ENCODE measurements around the gene P4HA2.

The P4HA2 gene

GRCh38 chr5:132264546-132265335 is 37.1 kb upstream of the P4HA2 start:
- no peak for DNase-seq (ENCODE audit: low read depth in 2 of 2, low spot score in 1 of 2)

DNA sequence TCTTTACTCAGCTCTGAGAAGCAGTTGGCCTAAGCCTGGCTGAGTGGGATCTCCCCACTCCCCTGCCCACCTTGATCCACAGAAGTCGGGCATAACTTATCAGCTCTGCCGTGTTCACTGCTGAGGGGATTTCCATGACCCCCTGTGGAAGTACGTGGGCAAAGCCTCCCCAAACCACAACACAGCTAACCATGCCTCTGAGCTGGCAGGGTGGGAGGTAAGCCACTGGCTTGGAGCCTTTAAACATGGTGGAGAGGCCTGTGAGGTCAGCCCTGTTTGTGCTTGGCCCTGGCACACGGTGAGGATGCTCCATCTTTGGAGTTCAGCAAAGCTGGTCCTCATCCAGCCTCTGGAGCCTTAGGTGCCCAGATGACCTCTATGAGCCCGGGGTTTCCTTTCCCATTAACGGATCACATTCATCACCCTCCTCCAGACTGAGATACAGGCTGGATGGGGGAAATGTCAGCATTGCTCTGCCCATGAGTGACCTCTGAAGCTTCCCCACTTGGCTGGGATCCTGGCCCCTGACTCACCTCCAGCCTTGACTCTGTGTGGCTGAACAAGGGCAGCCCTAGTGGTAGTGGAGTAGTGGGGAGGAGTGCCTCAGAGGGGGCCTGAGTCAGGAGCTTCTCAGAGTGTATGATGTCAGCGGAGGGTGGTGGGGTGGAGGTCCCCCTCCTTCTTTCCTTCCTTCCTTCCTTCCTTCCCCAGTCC is 36.1 kb upstream of the P4HA2 start:
- DNase-seq (ENCODE audit: low read depth in 2 of 2, low spot score in 1 of 2) = no peak

- DNase-seq (ENCODE audit: low read depth in 2 of 2, low spot score in 1 of 2) = no peak
These were observed 35.4 kb upstream of the P4HA2 start for GRCh38 chr5:132262882-132263547.

DNA sequence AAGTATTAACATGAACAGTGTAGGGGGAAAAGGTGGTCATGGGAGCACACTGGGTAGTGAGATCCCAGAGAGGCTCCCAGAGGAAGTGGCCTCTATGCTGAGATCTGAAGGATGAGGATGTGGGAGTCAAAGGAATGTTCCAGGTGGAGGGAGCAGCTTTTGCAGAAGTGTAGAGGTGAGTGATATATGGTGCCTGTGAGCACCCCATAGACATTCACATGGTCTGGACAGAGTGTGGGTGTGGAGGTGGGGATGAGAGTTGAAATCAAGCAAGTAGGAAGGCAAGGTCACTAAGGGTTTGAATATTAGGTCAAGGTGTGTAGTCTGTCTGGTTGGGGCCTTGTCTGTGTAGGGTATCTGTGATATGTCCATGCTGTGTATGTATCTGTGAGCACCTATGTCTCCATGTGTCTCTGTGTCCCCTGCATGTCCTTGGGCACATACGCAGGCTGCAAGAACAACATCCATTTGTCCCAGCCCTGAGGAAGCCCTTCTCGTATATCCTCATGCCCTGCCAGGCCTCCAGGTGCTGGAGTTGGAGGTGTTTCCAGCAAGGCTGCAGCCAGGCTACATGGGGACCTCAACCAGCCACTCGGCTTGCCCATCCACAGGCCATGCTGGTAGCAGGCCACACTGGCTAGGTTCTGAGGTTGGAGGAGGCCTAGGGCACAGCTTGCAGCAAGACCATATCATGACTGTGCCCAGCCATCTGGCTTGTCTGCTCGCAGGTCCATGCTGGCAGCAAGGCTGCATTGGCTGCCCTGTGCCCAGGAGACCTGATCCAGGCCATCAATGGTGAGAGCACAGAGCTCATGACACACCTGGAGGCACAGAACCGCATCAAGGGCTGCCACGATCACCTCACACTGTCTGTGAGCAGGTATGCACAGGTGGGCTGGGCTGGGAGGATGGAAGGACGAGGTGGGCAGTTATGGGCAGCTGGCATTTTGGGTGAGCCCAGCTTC is 34.5 kb upstream of the P4HA2 start:
- DNase-seq (ENCODE audit: low read depth in 2 of 2, low spot score in 1 of 2) = no peak

DNA sequence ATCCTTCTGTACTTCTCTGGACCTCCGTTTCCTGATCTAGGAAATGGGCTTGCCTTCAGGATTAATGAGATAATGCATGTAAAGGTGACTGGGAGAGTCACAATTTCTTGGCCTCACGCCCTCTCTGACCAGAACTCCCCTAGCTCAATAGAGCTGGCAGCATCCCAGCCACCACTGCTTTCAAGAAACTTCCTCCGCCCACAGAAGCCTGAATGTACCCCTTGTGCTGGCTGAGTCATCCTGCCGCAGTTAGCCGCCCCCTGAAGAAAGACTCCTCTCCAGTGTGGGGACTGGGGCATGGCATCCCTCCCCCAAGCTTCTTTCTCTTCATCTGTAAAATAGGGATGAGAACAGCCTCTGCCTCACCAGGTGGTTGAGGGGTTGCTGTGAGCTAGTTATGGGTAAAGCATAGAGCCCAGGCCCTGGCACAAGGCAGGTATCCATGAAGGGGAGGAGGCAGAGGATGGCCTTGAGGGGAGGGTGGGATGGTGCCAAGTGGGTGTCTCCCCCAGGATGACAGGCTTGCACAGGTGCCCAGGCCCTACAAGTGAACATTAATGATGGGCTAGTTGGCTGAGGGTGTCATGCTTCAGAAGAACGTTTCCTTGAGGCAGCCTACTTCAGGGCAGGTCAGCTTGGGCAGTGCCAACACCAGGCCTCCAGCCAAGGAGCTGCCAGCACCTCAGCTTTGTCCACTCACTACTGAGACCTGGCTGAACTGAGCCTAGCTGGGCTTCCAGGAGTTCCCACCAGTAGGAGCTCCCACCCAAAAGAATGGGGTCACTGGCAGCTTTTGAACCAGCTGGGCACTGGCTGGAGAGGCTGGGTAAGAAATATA is 33.3 kb upstream of the P4HA2 start:
- no peak for DNase-seq (ENCODE audit: low read depth in 2 of 2, low spot score in 1 of 2)

GRCh38 chr5:132260051-132260450 is 32.4 kb upstream of the P4HA2 start:
- DNase-seq (ENCODE audit: low read depth in 2 of 2, low spot score in 1 of 2) = no peak

- no peak for DNase-seq (ENCODE audit: low read depth in 2 of 2, low spot score in 1 of 2)
These were observed 31.6 kb upstream of the P4HA2 start for GRCh38 chr5:132259069-132259851.

DNA sequence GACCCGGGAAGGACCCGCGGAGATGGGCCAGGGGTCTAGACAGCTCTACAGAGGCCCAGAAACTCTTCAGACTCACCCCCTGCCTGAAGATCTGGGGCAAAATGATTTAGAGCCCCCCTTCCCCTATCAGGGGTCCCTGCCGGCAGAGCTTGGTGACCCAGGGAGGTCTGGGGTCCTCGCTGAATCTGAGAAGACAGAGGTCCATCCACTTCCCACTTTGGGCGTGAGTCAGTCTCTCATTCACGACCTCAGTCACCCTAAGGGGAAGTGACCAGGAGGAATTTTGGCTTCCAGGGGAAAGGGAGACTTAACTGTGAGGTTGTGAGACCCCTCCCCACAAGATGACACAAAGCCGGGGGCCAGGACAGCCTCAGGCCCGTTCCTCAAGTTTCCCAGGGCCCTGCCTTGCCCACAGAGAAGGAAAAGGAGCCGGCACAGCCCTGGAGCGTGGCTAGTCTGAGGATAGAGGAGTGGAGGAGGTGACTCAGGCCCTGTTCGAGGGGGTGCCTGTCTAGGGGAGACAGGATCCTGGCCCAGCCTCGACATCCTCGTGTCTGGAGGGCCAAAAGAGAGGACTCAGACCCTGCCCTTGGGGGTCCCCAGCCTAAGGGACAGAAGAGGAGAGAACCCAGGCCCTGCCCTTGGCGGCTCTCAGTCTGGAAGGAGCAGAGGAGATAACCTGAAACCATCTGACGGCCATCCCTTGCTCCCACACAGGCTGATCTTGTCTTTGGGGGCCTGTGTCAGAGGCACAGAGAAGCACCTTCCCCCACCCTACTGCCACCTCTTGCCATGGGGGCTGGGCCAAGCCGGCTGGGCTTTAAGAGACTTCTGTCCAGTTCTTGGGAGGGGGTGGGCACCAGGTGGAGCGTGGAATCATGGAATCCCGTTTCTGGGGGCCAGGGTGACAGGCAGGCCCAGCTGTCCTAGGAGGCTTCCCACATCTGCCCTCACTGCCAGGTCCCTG is 30.7 kb upstream of the P4HA2 start:
- DNase-seq (ENCODE audit: low read depth in 2 of 2, low spot score in 1 of 2) = no peak

DNA sequence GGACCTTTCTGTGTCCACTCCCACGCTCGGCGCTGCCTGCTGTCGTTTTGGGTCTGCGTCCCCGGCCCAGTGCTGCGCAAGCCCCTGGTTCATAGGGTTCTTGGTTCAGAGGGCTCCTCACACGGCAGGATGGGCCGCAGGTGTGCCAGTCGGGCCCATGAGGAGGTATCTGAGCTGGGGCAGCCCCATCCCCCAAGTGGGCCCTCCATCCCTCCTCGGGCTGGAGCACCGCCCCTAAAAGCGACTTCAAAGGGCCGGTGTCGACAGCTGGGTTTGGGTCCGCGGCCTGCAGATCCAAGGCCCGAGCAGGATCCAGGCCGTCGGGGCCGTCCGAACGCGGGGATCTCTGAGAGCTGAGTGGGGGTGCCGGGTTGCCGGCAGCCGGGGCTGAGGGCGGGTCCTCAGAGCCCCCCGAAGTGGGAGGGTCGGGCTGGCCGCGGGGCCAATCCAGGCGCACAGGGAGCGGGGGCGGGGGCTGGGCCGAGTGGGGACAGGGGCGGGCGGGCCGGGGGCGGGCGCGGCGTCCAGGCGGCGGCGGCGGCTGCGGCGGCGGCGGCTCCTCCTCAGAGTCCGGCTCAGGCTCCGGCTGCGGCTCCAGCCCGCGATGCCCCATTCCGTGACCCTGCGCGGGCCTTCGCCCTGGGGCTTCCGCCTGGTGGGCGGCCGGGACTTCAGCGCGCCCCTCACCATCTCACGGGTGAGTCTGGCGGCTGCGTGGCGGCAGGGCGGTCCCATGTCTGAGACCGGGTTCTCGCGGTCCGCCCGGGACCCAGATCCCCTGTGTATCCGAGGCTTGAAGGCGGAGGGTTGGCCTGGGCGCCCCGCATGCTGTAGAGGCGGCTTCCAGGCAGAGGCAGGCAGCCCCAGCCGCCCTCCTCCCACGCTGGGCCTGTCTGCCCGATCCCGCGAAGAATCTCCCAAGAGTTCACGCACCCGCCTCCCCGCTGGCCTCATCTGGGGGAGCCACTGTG is 29.8 kb upstream of the P4HA2 start, which contains the start of gene PDLIM4:
TSS of gene PDLIM4 (plus strand) at position 566 of the 971 bp plus-strand sequence. CDS start at position 605, 39 bp downstream.
- no peak for DNase-seq (ENCODE audit: low read depth in 2 of 2, low spot score in 1 of 2)

GRCh38 chr5:132256783-132257130 is 29.1 kb upstream of the P4HA2 start:
- no peak for DNase-seq (ENCODE audit: low read depth in 2 of 2, low spot score in 1 of 2)

- no peak for DNase-seq (ENCODE audit: low read depth in 2 of 2, low spot score in 1 of 2)
These were observed 28.6 kb upstream of the P4HA2 start for GRCh38 chr5:132256086-132256782.

DNA sequence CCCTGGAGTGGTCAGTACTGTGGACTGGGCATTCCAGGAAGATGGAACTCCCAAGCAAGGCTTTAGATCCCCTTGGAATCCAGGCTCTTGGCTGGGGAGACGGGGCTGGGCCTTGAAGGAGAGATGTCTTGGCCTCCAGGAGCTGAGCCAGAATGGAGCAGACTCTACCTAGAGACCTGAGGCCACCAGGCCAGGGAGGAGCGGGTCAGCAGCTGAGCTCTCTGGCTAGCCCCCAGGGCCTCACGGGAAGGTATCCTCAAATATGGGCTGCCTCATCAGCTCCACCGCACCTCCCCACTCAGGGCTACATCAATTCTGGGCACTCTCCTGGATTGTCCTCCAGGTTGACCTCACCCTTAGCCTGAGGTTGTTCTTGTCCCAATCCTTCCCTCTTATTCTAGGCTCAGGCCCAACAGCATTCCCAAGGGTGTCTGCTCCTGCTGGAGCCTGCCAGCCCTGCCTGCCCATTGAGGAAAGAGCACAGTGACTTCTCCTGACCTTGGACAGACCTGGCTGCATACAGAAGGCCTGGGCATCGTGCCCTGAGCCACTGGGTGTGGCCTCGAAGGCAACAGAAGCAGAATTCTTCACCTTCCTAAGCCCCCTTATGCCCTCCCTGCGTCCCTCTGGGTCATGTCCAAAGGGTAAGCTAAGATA is 26.8 kb upstream of the P4HA2 start:
- no peak for DNase-seq (ENCODE audit: low read depth in 2 of 2, low spot score in 1 of 2)

GRCh38 chr5:132253452-132254320 is 26.0 kb upstream of the P4HA2 start:
- DNase-seq (ENCODE audit: low read depth in 2 of 2, low spot score in 1 of 2) = no peak

DNA sequence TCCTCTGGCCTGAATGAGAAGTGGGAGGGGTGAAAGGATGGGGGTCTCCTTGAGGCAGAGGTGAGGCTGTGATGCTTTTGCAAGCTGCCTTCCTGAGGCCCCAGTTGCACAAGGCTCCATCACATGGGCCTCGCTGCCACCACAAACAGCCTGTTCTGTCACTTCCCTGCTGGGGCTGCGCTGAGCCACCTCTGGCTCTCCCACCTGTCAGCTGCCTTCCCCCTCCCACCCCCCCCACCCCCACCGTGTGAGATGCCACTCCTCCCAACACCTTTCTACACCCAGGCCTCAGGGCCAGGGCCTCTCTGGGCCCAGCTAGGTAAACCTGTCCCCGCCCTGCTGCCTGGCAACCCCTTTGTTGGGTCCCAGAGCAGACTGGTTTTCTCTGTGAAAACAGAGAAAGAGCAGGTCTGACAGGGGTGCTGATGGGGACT is 25.4 kb upstream of the P4HA2 start:
- DNase-seq (ENCODE audit: low read depth in 2 of 2, low spot score in 1 of 2) = no peak

DNA sequence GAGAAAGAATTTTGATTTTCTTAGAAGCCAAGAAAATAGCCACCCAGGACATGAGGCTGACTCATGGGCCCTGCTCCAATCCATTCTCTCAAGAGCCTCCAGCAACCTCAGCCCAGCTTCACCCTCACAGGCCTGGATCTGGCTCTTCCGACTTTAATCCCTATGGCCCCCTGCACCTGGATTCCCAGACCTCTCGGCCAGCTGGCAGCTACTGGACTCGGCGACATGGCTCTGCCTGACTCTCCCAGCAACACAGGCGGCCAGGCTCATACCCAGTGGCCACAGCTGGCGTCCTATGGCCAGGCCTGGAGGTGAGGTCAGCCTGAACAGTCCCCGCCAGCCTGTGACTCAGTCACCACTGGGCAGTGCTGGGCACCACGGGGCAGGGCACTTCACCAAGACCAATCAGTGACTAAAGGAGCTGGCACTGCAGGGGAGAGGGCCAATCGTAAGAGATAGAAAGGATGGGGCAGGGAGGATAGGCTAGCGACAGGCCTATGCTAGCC is 23.6 kb upstream of the P4HA2 start:
- no peak for DNase-seq (ENCODE audit: low read depth in 2 of 2, low spot score in 1 of 2)

Data from stimulated activated CD8-positive, alpha-beta memory T cell treated with anti-CD3 and anti-CD28 coated beads, Interleukin-4, amount 100 ng/mL, for 1 hour (primary cell).